DMS153 treated with DMSO at 0.1 percent for 48 hours (cell line): ENCODE measurements around the gene CAGE1.
"Not testable (repeated sequence)": the region's sequence is repeated elsewhere in the genome, so short reads cannot be mapped to it uniquely, and the experiment has no call there.

ENCODE experiments used
- DNase-seq: peaks from one replicate; lab custom pipeline; 2025; ENCODE audit not compliant: unreplicated experiment; lab: John Stamatoyannopoulos, UW

Gene CAGE1

GRCh38 chr6:7410851-7411250 lies 21.3 kb upstream of the CAGE1 start:
- DNase-seq: no peak

- no peak for DNase-seq
Observed at GRCh38 chr6:7409740-7410139, 20.2 kb upstream of the CAGE1 start.

- DNase-seq: no peak
Observed at GRCh38 chr6:7406743-7407142, 17.2 kb upstream of the CAGE1 start.

GRCh38 chr6:7404546-7404945 lies 15.0 kb upstream of the CAGE1 start:
- DNase-seq: no peak

GRCh38 chr6:7402716-7403115 lies 13.2 kb upstream of the CAGE1 start:
- no peak for DNase-seq

GRCh38 chr6:7401075-7401474 lies 11.5 kb upstream of the CAGE1 start:
- no peak for DNase-seq

GRCh38 chr6:7392402-7392801 lies 2.9 kb upstream of the CAGE1 start:
- no peak for DNase-seq

- DNase-seq: no peak
Observed at GRCh38 chr6:7391151-7391550, 1.6 kb upstream of the CAGE1 start.

- DNase-seq: no peak
Observed at GRCh38 chr6:7390226-7390878, 810 bp upstream of the CAGE1 start.

GRCh38 chr6:7389162-7389450 lies 436 bp downstream of the CAGE1 start:
- DNase-seq: no peak

- no peak for DNase-seq
Observed at GRCh38 chr6:7381092-7381491, 8.4 kb downstream of the CAGE1 start.

GRCh38 chr6:7378740-7379139 lies 10.8 kb downstream of the CAGE1 start:
- DNase-seq: no peak

GRCh38 chr6:7377961-7378360 lies 11.6 kb downstream of the CAGE1 start:
- DNase-seq: no peak

- no peak for DNase-seq
Observed at GRCh38 chr6:7373739-7374138, 15.8 kb downstream of the CAGE1 start.

GRCh38 chr6:7367408-7367807 lies 22.1 kb downstream of the CAGE1 start:
- DNase-seq: no peak

- not testable (repeated sequence) for DNase-seq
Observed at GRCh38 chr6:7351916-7352315, 37.6 kb downstream of the CAGE1 start.

GRCh38 chr6:7350591-7350990 lies 39.0 kb downstream of the CAGE1 start:
- not testable (repeated sequence) for DNase-seq

GRCh38 chr6:7347551-7347997 lies 42.0 kb downstream of the CAGE1 start:
- DNase-seq: not testable (repeated sequence)

GRCh38 chr6:7344773-7345450 lies 44.6 kb downstream of the CAGE1 start:
- DNase-seq: not testable (repeated sequence)

- DNase-seq: no peak
Observed at GRCh38 chr6:7343546-7344475, 45.7 kb downstream of the CAGE1 start.

- DNase-seq: no peak
Observed at GRCh38 chr6:7341989-7342742, 47.4 kb downstream of the CAGE1 start.
